Dermis blood vessel endothelial cell (primary cell): ENCODE results near the gene GRID2. TPM values are rescaled to one million over a fixed set of nuclear protein-coding genes. Genes with fewer than 3 reads are reported as not detected.
A peak's percentile ranks its signal among the peaks of the same experiment; 100 is the strongest.

ENCODE experiments used
- DNase-seq: peaks from one replicate; pipeline ENCODE4 v3.0.0; 2010
- total RNA-seq: library from RNA; depleted of rRNA; stranded (reverse); fragments of >200 nt; gene quantifications from 2 replicates; pipeline ENCODE4 v1.2.3, GENCODE V29; 2014

GRID2 gene
- total RNA-seq, 1 donor from 2014 or later, result not detected

- no peak for DNase-seq
Measured at GRCh38 chr4:93710847-93711430, 1407.2 kb downstream of the GRID2 start.

- DNase-seq, result no peak
Measured at GRCh38 chr4:93718233-93718632, 1414.5 kb downstream of the GRID2 start.

GRCh38 chr4:93719552-93719951 lies 1415.8 kb downstream of the GRID2 start:
- DNase-seq, result no peak

GRCh38 chr4:93722446-93722845 lies 1418.7 kb downstream of the GRID2 start:
- DNase-seq, result no peak

- DNase-seq, result no peak
Measured at GRCh38 chr4:93730251-93730650, 1426.5 kb downstream of the GRID2 start.

GRCh38 chr4:93730760-93731159 lies 1427.0 kb downstream of the GRID2 start:
- DNase-seq, result no peak

GRCh38 chr4:93731456-93731855 lies 1427.7 kb downstream of the GRID2 start:
- no peak for DNase-seq

GRCh38 chr4:93732509-93732908 lies 1428.7 kb downstream of the GRID2 start:
- DNase-seq, result no peak

GRCh38 chr4:93740890-93741289 lies 1437.1 kb downstream of the GRID2 start:
- DNase-seq, result no peak

GRCh38 chr4:93743022-93743421 lies 1439.3 kb downstream of the GRID2 start:
- no peak for DNase-seq

- DNase-seq, result no peak
Measured at GRCh38 chr4:93743635-93744034, 1439.9 kb downstream of the GRID2 start.

- DNase-seq, result no peak
Measured at GRCh38 chr4:93744961-93745360, 1441.2 kb downstream of the GRID2 start.

- DNase-seq, result no peak
Measured at GRCh38 chr4:93746031-93746430, 1442.3 kb downstream of the GRID2 start.

- no peak for DNase-seq
Measured at GRCh38 chr4:93747220-93747619, 1443.5 kb downstream of the GRID2 start.

GRCh38 chr4:93748373-93749291 lies 1444.9 kb downstream of the GRID2 start:
- DNase-seq, result no peak

GRCh38 chr4:93749292-93749761 lies 1445.6 kb downstream of the GRID2 start:
- DNase-seq, result no peak

GRCh38 chr4:93751411-93751810 lies 1447.6 kb downstream of the GRID2 start:
- DNase-seq, result no peak

GRCh38 chr4:93756101-93756500 lies 1452.3 kb downstream of the GRID2 start:
- no peak for DNase-seq

- no peak for DNase-seq
Measured at GRCh38 chr4:93759506-93759905, 1455.7 kb downstream of the GRID2 start.

GRCh38 chr4:93760284-93760683 lies 1456.5 kb downstream of the GRID2 start:
- no peak for DNase-seq

- no peak for DNase-seq
Measured at GRCh38 chr4:93761286-93761685, 1457.5 kb downstream of the GRID2 start.

GRCh38 chr4:93764639-93765246 lies 1461.0 kb downstream of the GRID2 start:
- peak; percentile 59 for DNase-seq

- DNase-seq, result no peak
Measured at GRCh38 chr4:93767917-93768316, 1464.2 kb downstream of the GRID2 start.

- DNase-seq, result no peak
Measured at GRCh38 chr4:93770201-93770600, 1466.4 kb downstream of the GRID2 start.
